Esophagus (tissue), 2 donors: ENCODE data around the gene LGALS12. TPM values are rescaled to one million over a fixed set of nuclear protein-coding genes. Genes with fewer than 3 reads are reported as not detected.

Experiments
- H3K27ac ChIP-seq, 2 donors: one replicate each; pipeline ENCODE4 v1.5.1; 2013; ENCODE audit warnings: low read depth in 2 of 2, mild to moderate bottlenecking in 2 of 2, inconsistent platforms in 1 of 2, low read length in 1 of 2, moderate library complexity in 1 of 2
- H3K27me3 ChIP-seq, 2 donors: one replicate each; pipeline ENCODE4 v1.6.1; 2013; ENCODE audit warnings: low read length in 2 of 2, control low read depth in 1 of 2, mild to moderate bottlenecking in 1 of 2; ENCODE audit not compliant: insufficient read depth in 2 of 2, control insufficient read depth in 1 of 2
- H3K36me3 ChIP-seq, 2 donors: one replicate each; pipeline ENCODE4 v1.6.1; 2013; ENCODE audit warnings: low read length in 1 of 2; ENCODE audit not compliant: control insufficient read depth in 2 of 2, insufficient read depth in 2 of 2
- H3K4me1 ChIP-seq, 2 donors: one replicate each; pipeline ENCODE4 v1.6.1; 2013; ENCODE audit warnings: low read length in 1 of 2; ENCODE audit not compliant: control insufficient read depth in 2 of 2, insufficient read depth in 2 of 2
- H3K4me3 ChIP-seq, 2 donors: one replicate each; pipeline ENCODE4 v1.5.1; 2013; ENCODE audit warnings: low read length in 2 of 2, mild to moderate bottlenecking in 2 of 2, low read depth in 1 of 2, moderate library complexity in 1 of 2
- H3K9me3 ChIP-seq, 2 donors: one replicate each; pipeline ENCODE4 v1.6.1; 2013; ENCODE audit warnings: mild to moderate bottlenecking in 2 of 2, low read depth in 1 of 2, low read length in 1 of 2, moderate library complexity in 1 of 2; ENCODE audit not compliant: control insufficient read depth in 2 of 2, insufficient read depth in 1 of 2
- WGBS, 2 donors: extraction: QIAGEN DNeasy Blood & Tissue Kit; methylation state at CpG; one replicate each; pipeline ENCODE4 v1.1.7; 2013; 5-methylcytosine and 5-hydroxymethylcytosine counted together
- polyA plus RNA-seq, 2 donors: library from polyadenylated mRNA; stranded (reverse); fragments of 200-250 nt; gene quantifications; one replicate each; pipeline ENCODE4 v1.2.3, GENCODE V29; 2013
- donor health status: healthy with polysubstance abuse.
- donor health status: Bipolar disorder and iron deficiency.

The LGALS12 gene
- polyA plus RNA-seq, 2 donors, result 0.04 TPM; not detected in 1

- Histone ChIP-seq H3K4me3 (no peak overlapping the region), H3K27ac (peak overlapping the region; percentile 84 to 90), H3K27me3 (no peaks in the 10 kb centered on the region), H3K9me3 (no peaks in the 10 kb centered on the region), H3K36me3 (no peaks in the 10 kb centered on the region), H3K4me1 (peaks cover 0 to 20% of the 10 kb centered on the region in 2 donors)
- 73 to 78% methylated on average over 7 of the region's 7 CpGs for WGBS, 2 donors
Measured at GRCh38 chr11:63564056-63564774, 58.3 kb downstream of the LGALS12 start.

GRCh38 chr11:63564784-63565350 is 59.0 kb downstream of the LGALS12 start:
- no peaks in the 10 kb centered on the region for H3K27me3 ChIP-seq
- no peak overlapping the region for H3K4me3 ChIP-seq
- peak overlapping the region; percentile 84 to 90 for H3K27ac ChIP-seq
- no peaks in the 10 kb centered on the region for H3K9me3 ChIP-seq
- 47 to 51% methylated on average over 4 of the region's 4 CpGs for WGBS, 2 donors
- peaks cover 0 to 20% of the 10 kb centered on the region in 2 donors for H3K4me1 ChIP-seq
- no peaks in the 10 kb centered on the region for H3K36me3 ChIP-seq

Other genes starting within 250 kb of the LGALS12 start
- not detected for gene SLC22A9, start 136.3 kb upstream of the LGALS12 start, polyA plus RNA-seq
- gene PLAAT5, start 14.9 kb upstream of the LGALS12 start, polyA plus RNA-seq, result under 1 TPM; 0.12 to 0.36 TPM
- 10 to 100 TPM; 12.0 to 12.9 TPM for gene PLAAT4, start 30.7 kb downstream of the LGALS12 start, polyA plus RNA-seq
- gene PLAAT2, start 57.3 kb downstream of the LGALS12 start, polyA plus RNA-seq, result 1 to 10 TPM in 1 of 2 donors, under 1 TPM in 1; 0.22 to 1.3 TPM
- 1 to 10 TPM; 3.1 to 8.9 TPM for gene PLAAT3, start 108.3 kb downstream of the LGALS12 start, polyA plus RNA-seq
- 10 to 100 TPM; 13.7 to 16.9 TPM for gene ATL3, start 165.3 kb downstream of the LGALS12 start, polyA plus RNA-seq
- gene RTN3, start 175.4 kb downstream of the LGALS12 start, polyA plus RNA-seq, result 10 to 100 TPM; 45.2 to 46.3 TPM